Putamen (tissue), 1 donor: Measurements from ENCODE around the gene MFAP3L.

ENCODE experiments used
- DNase-seq: peaks from one replicate; pipeline ENCODE4 v3.0.0-alpha.2; 2016; ENCODE audit warnings: low spot score

MFAP3L gene

GRCh38 chr4:170022211-170022610 is 4.0 kb downstream of the MFAP3L start:
- DNase-seq: peak; percentile 84

GRCh38 chr4:170017252-170017651 is 8.9 kb downstream of the MFAP3L start:
- DNase-seq: no peak

GRCh38 chr4:170015285-170015684 is 10.9 kb downstream of the MFAP3L start:
- peak; percentile 86 for DNase-seq

GRCh38 chr4:170014359-170015011 is 11.7 kb downstream of the MFAP3L start:
- DNase-seq: no peak

- DNase-seq: no peak
Measured at GRCh38 chr4:170012629-170012958, 13.6 kb downstream of the MFAP3L start.

- DNase-seq: no peak
Measured at GRCh38 chr4:170011921-170012628, 14.1 kb downstream of the MFAP3L start.

GRCh38 chr4:170009291-170009690 is 16.9 kb downstream of the MFAP3L start:
- DNase-seq: no peak

GRCh38 chr4:170008801-170009200 is 17.4 kb downstream of the MFAP3L start:
- DNase-seq: no peak

- DNase-seq: no peak
Measured at GRCh38 chr4:170008371-170008770, 17.8 kb downstream of the MFAP3L start.

- no peak for DNase-seq
Measured at GRCh38 chr4:170007113-170007512, 19.1 kb downstream of the MFAP3L start.

- DNase-seq: no peak
Measured at GRCh38 chr4:170005472-170005871, 20.7 kb downstream of the MFAP3L start.

GRCh38 chr4:170004651-170005295 is 21.4 kb downstream of the MFAP3L start:
- DNase-seq: no peak

- DNase-seq: no peak
Measured at GRCh38 chr4:170003071-170004070, 22.8 kb downstream of the MFAP3L start.

- DNase-seq: no peak
Measured at GRCh38 chr4:170001745-170002267, 24.4 kb downstream of the MFAP3L start.

GRCh38 chr4:170001011-170001744 is 25.0 kb downstream of the MFAP3L start:
- no peak for DNase-seq

- no peak for DNase-seq
Measured at GRCh38 chr4:169999923-170000322, 26.3 kb downstream of the MFAP3L start.

GRCh38 chr4:169998981-169999380 is 27.2 kb downstream of the MFAP3L start:
- no peak for DNase-seq

GRCh38 chr4:169996379-169997240 is 29.6 kb downstream of the MFAP3L start:
- no peak for DNase-seq

GRCh38 chr4:169993531-169993930 is 32.7 kb downstream of the MFAP3L start:
- peak; percentile 88 for DNase-seq

- no peak for DNase-seq
Measured at GRCh38 chr4:169988252-169988651, 37.9 kb downstream of the MFAP3L start.
